OCI-LY7 (cell line): ENCODE measurements around the gene TIMM50.

Experiments used
- CTCF ChIP-seq: fragments of 200-600 bp; sonication (generic); conservative IDR thresholded peaks from 2 replicates; pipeline ENCODE4 v1.5.1; 2014; ENCODE audit warnings: mild to moderate bottlenecking, antibody characterized with exemption, low read length, moderate library complexity, mixed read lengths
- EZH2phosphoT487 ChIP-seq: fragments of 200-600 bp; sonication (generic); IDR thresholded peaks from 2 replicates; pipeline ENCODE4 v1.6.1; 2018; ENCODE audit warnings: low read depth, borderline replicate concordance, mild to moderate bottlenecking, mixed run types, antibody characterized with exemption, low read length, moderate library complexity, mixed read lengths

GRCh38 chr19:39502640-39503417, 22.2 kb downstream of the TIMM50 start:
- TF ChIP-seq CTCF (peak; percentile 85), EZH2phosphoT487 (no peak)
